IPS DF 4.7 (cell line): ENCODE data around the gene PDLIM7.
"Not testable (repeated sequence)": the region's sequence is repeated elsewhere in the genome, so short reads cannot be mapped to it uniquely, and the experiment has no call there.

Experiments
- DNase-seq: peaks from one replicate; pipeline ENCODE4 v3.0.0-alpha.2; 2013; ENCODE audit warnings: low spot score; ENCODE audit errors: extremely low read depth

The PDLIM7 gene

DNA sequence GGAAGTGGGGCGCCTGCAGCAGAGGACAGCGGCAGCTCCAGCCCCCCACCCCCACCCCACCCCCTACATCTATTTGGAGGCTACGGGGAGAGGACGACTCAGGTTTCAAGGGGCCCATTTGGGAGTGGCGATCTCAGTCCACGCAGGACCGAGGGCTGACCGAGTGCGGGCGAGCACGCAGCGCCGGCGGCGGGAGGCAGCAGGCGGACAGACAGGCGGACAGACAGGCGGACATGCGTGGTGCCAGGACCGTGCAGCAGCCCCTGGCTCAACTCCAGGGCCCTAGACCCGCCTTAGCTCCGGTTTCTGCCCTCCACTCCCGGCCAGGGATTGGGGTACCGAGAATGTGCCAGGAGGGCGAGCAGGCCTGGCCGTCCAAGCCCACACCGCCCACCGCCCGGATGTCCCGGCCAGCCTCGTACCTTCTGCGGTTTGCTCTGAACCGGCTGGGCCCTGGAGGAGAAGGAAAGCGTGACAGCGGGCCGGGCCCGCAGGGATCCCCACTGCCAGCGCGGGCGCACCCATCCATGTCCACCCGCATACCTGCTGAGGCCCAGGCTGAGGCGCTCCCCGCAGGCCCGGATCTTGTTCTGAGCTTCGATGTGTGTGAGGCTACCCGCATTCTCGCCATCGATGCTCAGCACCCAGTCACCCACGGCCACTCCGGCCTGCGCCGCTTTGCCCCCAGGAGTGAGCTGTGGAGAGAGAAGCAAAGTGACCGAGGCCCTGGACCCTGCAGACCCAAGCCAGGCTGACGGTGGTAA, 5.2 kb downstream of the PDLIM7 start:
- no peak for DNase-seq

DNA sequence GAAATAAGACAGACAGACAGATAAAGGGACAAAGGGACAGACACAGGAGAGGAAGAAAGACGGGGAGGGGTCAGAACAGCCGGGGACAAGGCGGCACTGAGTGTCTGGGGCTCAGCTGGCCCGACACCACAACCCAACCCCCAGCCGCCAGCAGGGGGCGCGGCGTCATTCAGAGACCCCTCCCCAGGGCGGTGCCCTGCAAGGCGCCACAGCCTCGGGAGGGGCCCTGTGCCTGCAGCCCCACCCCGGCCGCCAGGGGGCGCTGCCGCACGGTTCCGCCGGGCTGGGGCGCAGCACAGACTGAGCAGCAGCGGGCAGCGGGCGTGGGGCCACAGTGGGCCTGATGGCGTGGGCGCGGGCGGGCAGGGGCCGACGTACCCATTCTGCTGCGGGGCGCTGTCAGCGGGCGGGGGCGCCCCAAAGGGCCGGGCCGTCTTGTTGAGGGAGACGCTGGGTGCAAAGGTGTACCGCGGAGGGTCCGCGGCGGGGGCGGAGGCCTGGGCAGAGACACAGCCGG, 5.9 kb downstream of the PDLIM7 start:
- no peak for DNase-seq

DNA sequence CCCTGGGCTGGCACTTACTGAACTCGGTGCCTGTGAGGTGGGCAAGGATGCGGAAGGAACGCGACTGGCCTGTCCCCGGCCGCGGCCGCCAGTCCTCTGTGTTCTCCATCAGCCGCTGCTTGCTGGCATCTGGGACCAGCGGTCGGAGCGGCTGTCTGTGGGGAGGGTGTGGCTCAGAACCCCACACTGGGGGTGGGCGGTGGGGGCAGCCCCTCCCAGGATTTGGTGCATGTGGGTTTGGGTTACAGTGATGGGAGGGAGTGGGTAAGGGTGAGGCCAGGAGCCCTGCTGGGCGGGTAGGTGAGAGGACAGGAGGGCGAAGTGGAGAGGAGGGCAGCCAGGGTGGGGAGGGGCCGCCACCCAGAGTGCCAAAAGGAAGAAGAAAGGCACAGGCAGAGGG, 6.4 kb downstream of the PDLIM7 start:
- no peak for DNase-seq

DNA sequence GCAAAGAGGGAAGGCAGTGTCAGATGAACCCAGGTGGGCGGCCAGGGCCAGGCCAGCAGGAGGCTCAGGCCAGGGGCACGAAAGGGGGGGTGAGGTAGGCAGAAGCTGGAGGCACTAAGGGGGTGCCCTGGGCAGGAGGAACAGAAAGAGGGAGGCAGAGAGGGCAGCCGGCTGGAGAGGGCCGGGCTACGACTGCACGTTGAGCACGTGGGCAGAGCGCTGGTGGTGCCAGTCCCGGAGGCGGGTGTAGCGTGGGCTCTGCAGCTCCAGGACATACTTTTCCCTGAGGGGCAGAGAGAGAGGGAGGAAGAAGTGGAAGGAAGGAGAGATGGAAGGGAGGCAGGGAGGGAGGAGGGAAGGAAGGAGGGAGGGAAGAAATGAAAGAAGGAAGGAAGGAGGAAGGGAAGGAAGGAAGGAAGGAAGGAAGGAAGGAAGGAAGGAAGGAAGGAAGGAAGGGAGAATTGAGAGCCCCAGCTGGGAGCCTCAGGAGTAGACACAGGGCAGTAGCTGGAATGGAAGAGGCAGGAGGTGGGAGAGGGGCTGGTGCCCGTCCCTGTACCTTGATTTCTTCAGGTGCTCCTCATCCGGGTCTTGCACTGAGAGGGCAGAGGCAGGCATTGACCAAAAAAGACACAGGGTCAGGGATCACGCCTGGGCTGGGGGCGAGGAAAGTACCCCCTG, 7.0 kb downstream of the PDLIM7 start:
- DNase-seq, result no peak

DNA sequence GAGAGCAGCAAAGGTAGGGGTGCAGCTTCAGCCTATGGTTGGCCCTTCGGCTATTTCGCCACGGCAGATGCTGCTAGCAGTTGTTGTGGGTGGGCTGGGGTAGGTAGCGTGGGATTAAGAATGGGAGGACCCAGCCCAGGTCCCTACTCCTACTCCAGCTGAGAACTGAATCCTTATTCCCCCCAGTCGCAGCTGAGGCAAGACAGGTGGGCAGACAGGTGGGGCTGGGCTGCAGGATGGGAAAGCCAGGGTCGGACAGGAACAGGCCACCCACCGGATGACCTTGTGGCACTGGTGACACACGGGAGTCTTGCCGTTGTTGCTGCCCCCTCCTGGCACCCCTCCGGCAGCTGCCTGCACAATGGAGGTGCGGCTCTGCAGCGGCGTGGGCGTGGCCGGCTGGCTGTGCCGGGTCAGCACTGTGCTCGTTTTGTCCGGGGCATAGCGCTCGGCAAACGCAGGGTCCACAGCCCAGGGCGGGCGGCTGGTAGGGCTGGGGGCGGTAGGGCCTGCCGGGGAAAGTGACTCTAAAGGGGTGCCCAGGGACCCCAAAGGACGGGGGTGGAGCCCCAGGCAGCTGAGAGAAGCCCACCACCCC, 8.2 kb downstream of the PDLIM7 start:
- DNase-seq, result no peak

DNA sequence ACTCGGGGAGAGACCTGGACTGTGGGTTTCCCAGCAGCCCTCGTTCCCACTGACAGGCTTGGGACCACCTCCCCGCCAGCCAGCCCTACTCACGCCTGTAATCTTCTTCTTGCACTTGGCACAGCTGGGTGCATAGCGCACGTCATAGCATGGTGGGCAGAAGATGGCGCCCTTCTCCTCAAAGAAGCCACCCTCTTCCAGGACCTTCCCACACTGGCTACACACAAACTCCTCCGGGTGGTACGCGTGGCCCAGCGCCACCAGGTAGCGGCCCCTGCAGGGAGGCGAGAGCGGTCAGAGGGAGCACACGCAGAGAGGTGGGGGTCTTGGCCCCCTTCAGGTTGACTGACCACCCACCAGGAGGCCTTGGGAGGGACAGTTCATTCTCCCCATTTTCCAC, 9.4 kb downstream of the PDLIM7 start:
- DNase-seq, result no peak

DNA sequence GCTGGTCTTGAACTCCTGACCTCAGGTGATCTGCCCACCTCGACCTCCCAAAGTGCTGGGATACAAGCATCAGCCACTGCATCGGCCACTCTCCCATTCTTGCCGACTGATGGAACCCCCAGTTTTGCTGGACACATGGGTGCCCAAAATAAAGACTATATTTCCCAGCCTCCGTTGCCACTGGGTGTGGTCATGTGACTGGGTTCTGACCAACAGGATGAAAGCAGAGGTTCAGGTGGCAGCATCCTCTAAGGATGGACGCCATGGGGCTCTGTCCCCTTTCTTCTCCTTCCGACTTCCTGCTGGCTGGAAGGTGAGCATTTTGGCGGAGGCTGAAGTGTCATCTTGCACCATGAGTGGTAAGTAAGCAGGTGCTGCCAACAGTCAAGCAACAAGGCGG, 10.3 kb downstream of the PDLIM7 start:
- DNase-seq, result no peak

DNA sequence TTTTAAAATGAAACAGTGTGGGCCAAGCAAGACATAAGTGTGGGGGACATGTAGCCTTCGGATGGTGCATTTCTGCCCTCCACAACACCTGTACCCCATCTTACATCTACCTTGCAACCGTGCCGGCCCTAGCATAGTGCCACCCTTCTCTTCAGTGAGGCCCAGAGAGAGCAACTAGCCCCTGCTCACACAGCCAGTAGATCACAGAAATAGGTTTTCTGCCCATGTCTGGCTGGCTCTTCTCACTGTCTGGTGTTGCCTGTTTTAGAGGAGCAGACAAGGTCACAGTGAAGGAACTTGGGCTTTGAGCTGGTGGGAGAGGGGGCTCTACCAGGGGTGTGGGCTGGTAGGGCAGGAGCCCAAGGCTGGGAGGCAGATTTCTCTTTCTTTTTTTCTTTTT, 11.1 kb downstream of the PDLIM7 start:
- DNase-seq, result no peak

DNA sequence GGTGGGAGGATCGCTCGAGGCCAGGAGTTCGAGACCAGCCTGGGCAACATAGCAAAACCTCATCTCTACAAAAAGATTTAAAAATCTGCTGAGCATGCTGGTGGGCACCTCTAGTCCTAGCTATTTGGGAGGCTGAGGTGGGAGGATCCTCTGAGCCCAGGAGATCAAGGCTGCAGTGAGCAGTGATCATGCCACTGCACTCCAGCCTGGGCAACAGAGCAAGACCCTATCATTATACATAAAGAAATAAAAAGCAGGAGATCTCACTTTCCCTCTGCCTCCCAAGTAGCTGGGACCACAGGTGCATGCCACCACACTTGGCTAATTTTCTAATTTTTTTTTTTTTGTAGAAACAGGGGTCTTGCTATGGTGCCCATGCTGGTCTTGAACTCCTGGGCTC, 11.7 kb downstream of the PDLIM7 start:
- not testable (repeated sequence) for DNase-seq

DNA sequence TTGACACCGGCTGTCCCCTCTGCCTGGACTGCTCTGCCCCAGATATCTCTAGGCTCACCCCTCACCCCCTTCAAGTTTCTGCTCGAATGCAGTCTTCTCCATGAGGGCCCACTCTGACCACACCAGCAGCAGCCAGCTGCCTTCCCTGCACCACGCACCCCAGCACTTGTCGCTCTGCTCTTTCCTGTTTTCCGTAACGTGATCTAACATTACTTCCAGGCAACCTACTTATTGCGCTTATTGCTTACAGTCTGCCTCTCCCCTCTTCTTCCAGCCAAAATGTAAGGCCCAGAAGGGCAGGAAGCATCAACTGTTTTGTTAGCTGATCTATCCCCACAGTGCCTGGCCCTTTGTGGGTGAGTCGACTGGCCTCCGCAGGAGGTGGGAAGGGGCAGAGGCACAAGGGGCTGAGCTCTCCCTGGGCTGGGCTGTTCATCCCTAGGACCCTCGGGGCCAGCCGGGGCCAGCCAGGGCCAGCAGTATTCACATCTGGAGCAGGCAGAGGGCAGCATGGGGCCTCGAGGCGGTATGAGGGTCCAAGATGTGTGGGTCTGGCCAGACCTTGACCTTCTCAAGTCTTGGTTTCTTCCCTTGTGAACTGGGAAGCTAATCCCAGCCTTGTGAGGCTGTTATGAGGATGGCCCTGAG, 12.4 kb downstream of the PDLIM7 start:
- no peak for DNase-seq

DNA sequence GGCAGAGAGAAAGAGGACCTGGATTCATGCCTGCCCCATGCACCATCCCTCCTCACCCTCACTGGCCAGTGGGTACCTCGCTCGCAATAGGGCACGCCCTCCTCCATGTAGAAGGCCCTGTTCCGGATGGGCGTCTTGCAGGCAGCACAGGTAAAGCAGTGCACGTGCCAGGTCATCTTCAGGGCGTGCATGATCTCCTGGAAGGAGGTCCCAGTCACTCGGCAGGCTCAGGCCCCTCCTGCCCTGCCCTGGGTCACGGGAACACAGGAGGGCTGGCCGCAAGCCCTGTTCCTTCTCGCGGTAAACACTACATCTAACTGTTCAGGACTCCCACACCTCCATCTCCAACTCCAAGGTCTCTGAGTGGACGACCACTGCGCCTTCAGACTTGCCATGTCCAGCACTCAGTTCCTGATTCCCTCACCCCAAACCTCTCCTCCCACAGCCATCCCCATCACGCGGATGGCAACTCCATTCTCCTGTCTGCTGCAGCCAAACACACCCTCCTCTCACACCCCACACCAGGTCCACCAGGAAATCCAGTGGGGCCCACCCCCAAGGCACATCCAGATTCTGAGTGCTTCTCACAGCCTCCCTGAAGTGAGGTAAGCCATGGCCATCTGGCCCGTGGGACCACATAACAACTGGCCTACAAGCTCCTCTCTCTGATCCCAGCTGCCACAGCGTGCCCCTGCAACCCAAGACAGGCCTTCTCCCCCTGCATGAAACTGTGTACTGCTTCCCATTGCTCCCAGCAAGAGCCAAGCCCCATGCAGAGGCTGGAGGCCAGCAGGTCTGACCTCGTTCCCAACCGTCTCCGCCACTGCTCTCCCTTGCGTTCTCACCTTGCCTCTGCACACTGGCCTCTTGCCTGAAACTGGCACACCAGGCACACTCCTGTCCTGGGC, 13.2 kb downstream of the PDLIM7 start:
- no peak for DNase-seq

DNA sequence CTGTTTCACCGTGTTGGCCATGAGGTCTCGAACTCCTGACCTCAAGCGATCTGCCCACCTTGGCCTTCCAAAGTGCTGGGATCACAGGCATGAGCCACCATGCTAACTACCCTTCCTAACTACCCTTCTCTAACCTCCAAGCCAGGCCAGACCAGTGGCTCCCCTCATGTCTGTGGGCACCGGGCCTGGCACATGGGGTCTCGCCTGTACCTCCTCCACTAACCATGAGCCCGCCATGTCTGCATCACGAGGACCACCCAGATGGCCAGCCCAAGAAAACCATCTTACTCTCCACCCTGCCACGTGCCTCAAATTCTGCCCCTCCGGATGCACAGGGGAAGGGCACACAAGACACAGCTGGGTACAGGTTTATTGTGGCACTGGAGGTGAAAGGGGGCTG, 14.4 kb downstream of the PDLIM7 start:
- DNase-seq, result no peak

DNA sequence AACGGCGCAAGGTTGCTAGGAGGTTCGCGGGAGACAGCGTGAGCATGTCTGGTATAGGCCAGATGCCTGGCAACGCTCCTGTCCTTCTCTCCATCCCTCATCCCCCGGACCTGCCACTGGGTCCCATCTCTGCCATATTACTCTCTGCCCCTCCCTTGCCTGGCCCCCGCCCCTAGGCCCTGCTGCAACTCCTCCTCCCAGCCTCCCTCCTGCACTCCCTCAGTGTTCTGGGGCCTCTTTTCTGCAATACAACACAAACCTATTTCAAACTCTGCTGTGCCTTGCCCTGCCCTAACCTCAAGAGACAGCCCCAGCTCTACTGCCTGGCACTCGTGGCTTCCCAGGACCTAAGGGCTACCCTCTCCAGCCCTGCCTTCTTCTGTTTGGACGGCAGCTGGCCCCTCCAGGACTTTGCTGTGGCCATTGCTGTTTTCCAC, 15.0 kb downstream of the PDLIM7 start:
- no peak for DNase-seq

DNA sequence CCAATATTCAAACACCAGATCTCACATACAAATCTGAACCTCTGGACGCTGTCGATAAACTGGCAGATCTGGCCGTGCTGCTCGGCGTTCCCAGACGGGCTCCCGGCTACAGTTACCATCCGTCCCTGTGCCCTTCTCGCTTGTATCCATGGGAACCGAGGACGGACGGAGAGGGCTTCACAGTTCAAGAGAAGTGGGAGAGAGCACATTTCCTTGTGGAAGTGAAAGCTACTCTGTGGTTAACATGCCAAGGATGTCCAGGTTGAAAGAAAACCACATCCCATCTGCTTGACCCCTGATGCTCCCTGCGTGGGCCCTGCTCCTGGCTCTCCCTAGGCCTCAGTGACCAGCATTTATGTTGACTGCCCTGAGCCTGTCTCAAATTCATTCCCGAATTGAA, 17.6 kb downstream of the PDLIM7 start:
- no peak for DNase-seq

DNA sequence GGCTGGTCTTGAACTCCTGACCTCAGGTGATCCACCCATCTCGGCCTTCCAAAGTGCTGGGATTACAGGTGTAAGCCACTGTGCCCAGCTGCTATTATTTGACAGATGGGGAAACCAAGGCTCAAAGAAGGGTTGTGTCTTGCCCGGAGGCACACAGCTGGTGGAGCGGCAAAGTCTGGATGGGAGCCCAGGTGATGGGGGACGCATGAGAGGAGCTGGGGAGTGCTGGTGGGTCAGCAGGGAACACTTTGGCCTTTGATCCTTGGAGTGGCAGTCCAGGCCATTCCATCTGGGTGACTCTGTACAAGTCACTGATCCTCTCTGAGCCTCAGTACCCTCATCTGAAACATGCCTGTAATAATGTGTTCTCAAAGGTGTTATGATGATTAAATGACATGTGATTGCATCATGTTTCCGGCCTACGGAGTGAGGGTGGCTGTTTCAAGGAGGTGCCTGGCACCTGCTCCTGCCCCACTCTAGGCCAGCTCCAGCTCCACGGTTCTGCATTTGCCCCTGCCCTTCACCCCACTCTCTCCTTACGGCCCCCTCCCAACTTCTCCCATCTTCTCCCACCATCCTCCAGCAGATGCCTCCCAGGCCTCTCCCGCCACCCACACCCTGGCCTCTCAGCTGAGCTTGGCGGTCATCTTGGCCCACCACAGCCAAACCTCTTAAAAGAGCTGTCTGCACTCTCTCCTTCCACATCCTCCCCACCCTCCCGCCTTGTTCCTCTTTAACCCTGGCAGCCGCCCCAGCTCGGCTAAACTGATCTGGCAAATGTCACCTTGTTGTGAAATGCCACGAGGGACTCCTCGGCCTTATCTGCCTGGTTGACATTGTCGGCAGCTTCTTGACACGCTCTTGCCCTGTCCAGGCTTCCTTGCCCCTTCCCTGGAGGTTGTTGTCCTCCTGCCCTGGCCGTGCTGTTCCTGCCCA, 18.4 kb downstream of the PDLIM7 start:
- DNase-seq, result no peak

DNA sequence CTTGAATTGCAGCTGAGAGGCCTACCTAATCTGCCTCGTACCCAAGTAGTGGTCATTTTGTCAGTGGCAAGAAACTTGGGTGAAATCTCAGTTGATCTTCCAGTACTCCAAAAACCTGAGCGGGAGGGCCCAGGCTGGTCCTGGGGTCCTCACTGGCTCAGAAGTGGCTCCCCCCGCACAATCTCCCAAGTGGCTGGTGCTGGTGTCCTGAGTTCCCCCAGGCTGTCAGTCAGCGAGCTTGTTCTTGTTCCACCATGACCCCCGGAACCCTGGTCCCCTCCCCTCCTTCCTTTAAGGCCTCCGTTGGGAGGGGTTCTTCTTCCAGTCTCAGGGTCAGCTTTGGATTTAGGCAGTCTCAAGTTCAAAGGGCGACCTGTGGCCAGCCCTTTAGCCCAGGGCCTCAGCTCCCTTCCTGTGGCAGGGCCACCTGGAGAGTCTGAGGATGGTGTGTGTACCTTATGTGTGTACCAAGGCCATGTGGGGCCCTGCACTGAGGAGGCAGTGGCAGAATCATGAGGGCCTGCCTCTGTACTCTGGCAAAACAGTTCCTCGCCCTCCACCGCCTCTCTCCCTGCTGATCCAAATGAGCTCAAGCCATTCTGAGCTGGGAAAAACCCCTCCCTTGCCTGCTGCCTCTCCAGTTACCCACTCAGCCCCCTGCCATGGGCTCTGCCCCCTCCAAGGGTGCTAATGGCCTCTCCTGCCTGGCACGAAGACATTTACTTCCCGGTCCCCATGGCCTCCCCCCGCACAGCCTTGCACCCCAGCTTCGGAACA, 19.5 kb downstream of the PDLIM7 start:
- DNase-seq, result no peak

DNA sequence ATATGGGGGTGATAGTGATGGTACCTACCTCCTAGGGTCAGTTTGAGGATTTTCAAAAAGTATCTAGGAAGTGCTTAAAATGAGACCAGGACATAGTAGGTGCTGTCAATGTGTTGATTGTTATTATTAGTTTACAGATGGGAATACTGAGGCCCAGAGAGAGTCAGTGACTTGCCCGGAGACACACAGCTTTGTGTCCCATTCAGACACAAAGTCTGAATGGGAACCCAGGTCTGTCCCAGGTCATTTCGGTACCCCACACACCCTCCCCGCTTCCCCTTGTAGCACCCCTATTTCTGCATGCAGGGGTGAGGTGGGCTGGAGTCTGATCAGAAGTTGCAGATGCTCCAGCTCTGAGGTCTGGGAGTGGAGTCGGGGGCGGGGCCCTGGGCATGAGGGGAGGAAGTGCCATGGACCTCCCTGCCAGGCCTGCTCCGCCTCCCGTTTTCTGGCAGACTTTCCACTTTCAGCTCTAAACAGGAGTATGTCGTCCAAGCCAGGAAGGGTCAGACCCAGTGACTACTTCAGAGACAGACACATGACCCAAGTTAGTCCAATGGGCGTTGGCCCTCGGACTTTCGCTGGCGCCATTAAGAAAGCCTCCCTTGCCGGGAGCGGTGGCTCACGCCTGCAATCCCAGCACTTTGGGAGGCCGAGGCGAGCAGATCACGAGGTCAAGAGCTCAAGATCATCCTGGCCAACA, 20.7 kb downstream of the PDLIM7 start:
- no peak for DNase-seq
